HG02571 (cell line): ENCODE measurements around the gene OR5H14.
"Not testable (repeated sequence)": the region's sequence is repeated elsewhere in the genome, so short reads cannot be mapped to it uniquely, and the experiment has no call there.

Experiments used
- ATAC-seq: cut with Tn5 transposase; IDR thresholded peaks from one replicate; pipeline ENCODE4 v1.9.1; 2021; ENCODE audit warnings: mild to moderate bottlenecking, moderate library complexity; ENCODE audit not compliant: unreplicated experiment

Gene OR5H14

DNA sequence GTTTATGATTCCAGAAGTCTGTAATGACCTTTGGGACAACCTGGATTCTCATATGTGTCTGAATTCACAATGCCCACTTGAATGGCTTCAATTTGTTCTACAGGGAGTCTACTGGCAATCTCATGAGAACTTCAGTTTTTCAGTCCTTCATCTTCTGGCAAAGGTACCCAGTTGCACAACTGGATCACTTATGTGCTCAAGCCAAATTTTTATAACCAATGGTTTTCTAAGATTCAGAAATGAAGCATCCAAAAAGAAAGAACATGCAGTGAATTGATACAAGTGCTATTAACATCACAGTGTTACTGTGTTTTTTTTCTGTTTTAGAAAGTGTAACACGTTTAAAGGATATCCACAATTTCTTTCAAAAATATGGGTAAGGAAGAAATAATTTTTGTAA is at the start of gene OR5H14:
Gene OR5H14 (plus strand): TSS at position 301 of the 400 bp plus-strand sequence. CDS start 1,907 bp downstream, outside the sequence.
- no peak for ATAC-seq

- no peak for ATAC-seq
Measured at GRCh38 chr3:98099848-98100247, 47.4 kb upstream of the OR5H14 start.

DNA sequence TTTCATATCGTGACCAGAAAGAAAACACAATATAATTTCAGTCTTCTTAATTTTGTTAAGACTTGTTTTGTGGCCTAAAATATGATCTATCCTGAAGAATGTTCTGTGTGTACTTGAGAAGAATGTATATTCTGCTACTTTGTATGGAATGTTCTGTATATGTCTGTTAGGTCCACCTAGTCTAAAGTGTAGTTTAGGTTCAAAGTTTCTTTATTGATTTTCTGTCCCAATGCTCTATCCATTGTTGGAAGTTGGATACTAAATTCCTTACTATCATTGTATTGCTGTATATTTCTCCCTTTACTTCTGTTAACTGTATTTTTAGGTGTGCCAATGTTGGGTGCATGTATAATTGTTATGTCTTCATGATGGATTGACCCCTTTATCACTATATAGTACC is 39.1 kb upstream of the OR5H14 start:
- no peak for ATAC-seq

GRCh38 chr3:98109807-98110549 is 37.3 kb upstream of the OR5H14 start:
- ATAC-seq, result no peak

DNA sequence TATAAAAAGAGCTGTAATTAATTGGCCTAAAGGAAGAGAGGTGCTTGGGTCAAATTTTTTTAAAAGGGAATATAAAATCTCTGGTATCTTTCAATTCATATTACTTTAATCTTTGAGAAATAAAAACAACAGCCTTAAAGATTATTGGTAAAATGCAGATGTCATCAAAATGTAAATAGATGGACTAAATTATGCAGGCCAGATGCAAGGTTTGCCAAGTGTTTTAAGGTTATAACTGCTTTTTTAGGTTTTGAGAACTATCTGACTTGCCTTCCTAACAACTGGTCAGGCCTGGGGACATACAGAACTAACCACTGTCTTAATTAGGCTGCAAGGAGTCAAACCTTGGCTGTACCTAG is 36.8 kb upstream of the OR5H14 start:
- no peak for ATAC-seq

DNA sequence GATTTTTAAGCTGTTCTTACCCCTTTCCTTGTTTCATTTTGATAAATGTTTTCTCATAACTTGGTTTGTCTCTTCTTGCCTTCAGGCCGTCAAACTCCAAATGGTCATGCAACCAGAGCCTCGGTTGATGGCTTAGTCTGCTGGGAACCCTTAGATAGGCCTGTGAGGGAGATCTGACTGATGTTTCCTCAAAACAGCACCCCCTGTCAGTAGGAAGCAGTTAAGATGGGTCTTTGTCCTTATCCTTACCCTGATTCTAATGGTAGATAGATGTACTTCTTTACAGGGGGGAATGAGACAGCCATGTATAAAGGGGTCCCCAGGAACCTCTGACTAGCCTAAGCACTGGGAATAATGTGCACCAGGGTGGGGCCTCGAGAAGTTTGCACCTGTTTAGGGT is 33.0 kb upstream of the OR5H14 start:
- no peak for ATAC-seq

- no peak for ATAC-seq
Measured at GRCh38 chr3:98115717-98116116, 31.6 kb upstream of the OR5H14 start.

GRCh38 chr3:98130421-98130820 is 16.9 kb upstream of the OR5H14 start, which contains the start of gene OR5H1:
TSS of gene OR5H1 (plus strand) at chr3:98130721. CDS start at chr3:98132698, 1,977 bp downstream.
- ATAC-seq, result no peak

DNA sequence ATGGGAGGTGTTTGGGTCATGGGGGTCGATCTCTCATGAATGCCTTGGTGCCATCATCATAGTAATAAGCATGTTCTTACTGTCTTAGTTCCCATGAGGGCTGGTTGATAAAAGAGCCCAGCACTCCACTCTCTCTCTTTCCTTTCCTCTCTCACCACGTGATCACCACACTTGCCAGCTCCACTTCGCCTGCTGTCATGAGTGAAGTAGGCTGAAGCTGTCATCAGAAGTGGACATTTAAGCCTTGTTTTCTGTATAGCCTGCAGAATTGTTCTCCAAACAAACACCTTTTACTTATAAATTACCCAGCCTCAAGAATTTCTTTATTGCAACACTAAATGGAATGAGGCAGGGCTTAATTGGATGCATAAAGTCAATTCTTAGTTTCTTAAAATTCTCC is 10.6 kb upstream of the OR5H14 start:
- no peak for ATAC-seq

DNA sequence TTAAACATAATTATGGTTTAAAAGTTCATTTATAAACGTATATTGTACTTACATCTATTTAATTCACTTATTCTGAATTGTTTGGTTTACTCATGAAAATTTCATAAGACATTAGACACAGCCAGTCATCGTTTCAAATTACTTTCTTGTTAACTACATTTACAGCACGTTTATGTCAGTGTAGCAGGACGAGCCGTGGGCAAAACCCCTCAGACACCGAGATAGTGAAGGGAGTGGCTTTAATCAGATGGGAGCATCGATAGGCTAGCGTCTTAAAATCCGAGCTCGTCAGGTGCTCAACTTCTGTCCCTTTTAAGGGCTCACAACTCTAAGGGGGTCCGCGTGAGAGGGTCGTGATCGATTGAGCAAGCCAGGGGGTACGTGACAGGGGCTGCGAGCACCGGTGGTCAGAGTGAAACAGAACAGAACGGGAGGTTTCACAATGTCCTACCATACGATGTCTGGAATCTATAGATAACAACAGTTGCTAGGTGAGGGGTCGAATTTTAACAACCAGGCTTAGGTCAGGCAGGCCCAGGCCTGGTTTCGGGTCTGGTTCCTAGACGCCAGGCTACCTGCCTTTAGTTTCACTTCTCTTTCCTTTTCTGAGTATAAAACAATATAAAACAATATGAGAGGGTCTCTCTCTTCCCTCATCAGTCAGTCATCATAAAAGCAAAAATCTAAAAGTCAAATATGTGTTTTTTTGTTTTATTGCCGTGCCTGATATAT is 9.3 kb upstream of the OR5H14 start:
- ATAC-seq, result not testable (repeated sequence)

- no peak for ATAC-seq
Measured at GRCh38 chr3:98140531-98140930, 6.7 kb upstream of the OR5H14 start.

DNA sequence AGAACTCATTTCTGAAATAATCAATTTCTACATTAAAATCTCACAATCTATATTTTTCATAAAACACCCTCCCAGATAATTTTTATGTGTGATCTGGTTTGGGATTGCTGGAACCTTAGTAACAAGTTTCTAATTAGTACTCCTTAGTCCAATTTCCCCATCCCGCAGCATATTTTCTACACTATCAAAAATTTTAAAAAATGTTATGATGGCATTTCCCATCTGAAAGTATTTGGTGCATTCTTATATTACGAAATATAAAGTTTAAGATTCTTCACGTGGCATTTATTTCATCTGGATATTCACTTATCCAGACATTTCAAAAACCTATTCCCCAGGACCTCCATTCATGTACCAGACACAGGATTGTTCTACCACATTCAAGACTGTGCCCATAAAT is 1.5 kb downstream of the OR5H14 start:
- no peak for ATAC-seq

- ATAC-seq, result not testable (repeated sequence)
Measured at GRCh38 chr3:98149456-98149855, 2.2 kb downstream of the OR5H14 start.

DNA sequence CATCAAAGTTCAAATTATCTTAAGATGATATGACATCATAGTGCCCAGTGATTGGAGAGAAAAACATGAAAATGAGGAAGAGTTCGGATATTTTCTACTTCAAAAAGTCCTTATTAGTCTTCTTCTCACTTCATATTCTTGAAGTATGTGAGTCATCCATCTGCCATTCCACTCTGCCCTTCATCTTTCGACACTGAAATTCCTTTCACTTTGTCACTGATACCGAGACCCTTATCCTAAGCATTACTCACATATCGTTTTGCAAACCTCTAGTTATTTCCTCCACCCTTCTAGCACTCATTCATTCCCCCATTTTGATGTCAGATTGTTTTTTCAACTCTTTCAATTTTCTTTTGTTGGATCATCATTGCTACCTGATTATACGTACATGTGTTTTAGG is 4.0 kb downstream of the OR5H14 start:
- no peak for ATAC-seq

DNA sequence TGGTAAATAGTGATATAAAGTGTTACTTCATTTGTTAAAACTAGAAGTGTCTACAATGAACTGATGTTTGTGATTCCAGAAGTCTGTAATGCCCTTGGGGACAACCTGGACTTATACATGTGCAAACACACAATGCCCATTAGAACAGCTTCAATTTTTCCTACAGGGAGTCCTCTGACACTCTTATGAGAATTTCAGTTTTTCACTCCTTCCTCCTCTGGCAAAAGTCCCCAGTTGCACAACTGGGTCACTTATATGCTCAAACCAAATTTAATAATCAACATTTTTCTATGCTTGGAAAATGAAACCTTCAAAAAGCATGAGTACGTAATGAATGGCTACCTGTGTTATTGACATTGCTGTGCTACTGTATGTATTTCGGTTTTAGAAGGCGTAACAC is 19.1 kb downstream of the OR5H14 start, which contains the start of gene OR5H15:
Gene OR5H15 (plus strand): TSS at position 301 of the 400 bp plus-strand sequence. CDS start 2,004 bp downstream, outside the sequence.
- no peak for ATAC-seq

GRCh38 chr3:98171071-98171470 is 23.8 kb downstream of the OR5H14 start:
- no peak for ATAC-seq

DNA sequence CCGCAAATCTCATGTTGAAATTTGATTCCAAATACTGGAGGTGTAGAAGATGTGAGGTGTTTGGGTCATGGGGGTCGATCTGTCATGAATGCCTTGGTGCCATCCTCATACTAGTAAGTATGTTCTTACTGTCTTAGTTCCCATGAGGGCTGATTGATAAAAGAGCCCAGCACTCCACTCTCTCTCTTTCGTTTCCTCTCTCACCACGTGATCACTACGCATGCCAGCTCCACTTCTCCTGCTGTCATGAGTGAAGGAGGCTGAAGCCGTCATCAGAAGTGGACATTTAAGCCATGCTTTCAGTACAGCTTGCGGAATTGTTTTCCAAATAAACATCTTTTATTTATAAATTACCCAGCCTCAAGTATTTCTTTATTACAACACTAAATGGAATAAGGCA is 25.3 kb downstream of the OR5H14 start:
- no peak for ATAC-seq

DNA sequence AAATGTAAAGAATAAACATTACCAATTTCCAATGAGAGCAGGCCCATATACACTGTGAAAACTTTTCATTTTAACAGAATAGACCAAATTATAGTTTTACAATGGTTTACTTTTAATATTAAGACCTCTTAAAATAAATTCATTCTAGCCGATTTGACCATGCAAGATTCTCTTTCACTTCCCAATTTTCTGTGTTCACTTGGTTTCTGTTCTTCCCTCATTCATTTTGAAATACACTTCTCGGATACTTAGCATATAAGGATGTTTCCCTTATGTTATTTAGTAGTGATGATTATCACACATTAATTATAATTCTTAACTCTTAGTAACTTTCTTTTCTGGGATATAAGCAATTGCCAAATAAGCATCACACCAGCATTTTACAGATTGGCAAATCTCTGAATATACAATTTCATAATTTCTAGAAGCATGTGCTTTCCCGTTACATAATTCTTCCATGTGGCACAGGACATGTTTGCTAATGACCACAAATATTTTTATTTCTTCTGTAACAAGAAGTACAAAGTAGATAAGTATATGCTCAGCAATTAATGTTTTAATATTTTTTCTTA is 33.1 kb downstream of the OR5H14 start:
- ATAC-seq, result no peak

DNA sequence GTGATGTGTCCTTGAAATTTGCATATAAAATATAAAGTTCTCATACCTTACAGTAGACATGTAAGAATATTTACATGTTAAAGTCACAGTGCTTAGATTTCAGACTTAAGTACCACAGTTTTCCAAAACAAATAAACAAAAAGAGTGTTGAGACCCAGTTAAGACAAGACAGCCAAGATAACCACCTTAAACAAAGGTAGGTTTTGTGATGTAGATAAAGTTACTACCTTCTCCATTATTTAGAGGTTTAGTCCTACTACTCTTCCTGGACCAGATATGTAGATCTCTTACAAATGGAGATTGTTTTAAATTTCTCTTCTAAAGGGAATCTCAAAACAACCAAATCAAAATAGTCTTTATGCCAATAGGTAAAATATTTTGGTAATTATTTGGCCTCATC is 34.9 kb downstream of the OR5H14 start:
- no peak for ATAC-seq

GRCh38 chr3:98185180-98185579 is 37.9 kb downstream of the OR5H14 start:
- ATAC-seq, result no peak

DNA sequence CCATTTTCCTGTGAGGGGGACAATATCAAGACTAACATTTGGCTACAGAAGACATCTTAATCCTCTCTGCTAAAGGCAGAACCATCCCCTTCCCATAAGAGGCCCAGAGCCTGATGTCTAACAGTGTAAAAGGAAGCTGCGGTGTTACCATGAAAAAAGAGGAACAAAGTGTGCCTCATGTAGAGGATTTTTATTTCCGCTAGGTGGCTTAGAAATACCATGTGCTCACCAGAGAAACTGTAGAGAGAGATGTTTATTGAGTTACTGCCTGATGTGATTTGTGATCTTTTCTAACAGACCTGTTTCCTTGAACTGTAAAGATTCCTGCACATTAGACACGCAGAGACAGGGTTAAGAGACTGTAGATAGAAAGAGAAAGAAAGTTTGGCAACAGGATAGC is 41.3 kb downstream of the OR5H14 start:
- no peak for ATAC-seq

DNA sequence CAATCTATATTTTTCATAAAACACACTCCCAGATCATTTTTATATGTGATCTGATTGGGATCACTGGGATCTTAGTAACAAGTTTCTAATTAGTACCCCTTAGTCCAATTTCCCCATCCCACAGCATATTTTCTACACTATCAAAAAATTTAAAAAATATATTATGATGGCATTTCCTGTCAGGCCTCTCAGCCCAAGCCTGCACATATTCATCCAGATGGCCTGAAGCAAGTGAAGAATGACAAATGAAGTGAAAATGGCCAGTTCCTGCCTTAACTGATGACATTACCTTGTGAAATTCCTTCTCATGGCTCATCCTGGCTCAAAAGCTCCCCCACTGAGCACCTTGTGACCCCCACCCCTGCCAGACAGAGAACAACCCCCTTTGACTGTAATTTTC is 43.6 kb downstream of the OR5H14 start:
- ATAC-seq, result not testable (repeated sequence)
